Neural crest cell (in vitro differentiated cells): Measurements from ENCODE around the gene ITPA. TPM values are rescaled to one million over a fixed set of nuclear protein-coding genes. Genes with fewer than 3 reads are reported as not detected.

Experiments used
- DNase-seq: peaks from one replicate; pipeline ENCODE4 v3.0.0; 2021; ENCODE audit warnings: low read depth, mixed read lengths, low spot score
- H3K27ac Mint-ChIP-seq: one replicate; pipeline ENCODE4 v1.8.0; 2021; ENCODE audit warnings: mild to moderate bottlenecking, mixed read lengths; ENCODE audit not compliant: unreplicated experiment
- H3K27me3 Mint-ChIP-seq: 2 replicates; pipeline ENCODE4 v1.8.0; 2021; ENCODE audit warnings: low read depth, mild to moderate bottlenecking, mixed read lengths
- H3K36me3 Mint-ChIP-seq: 2 replicates; pipeline ENCODE4 v1.8.0; 2021; ENCODE audit warnings: low read depth, mild to moderate bottlenecking, mixed read lengths
- H3K4me1 Mint-ChIP-seq: 2 replicates; pipeline ENCODE4 v1.8.0; 2021; ENCODE audit warnings: mixed read lengths
- H3K4me3 Mint-ChIP-seq: one replicate; pipeline ENCODE4 v1.8.0; 2021; ENCODE audit warnings: mild to moderate bottlenecking, mixed read lengths
- H3K9me3 Mint-ChIP-seq: 2 replicates; pipeline ENCODE4 v1.8.0; 2021; ENCODE audit warnings: mixed read lengths
- total RNA-seq: library from RNA; stranded (reverse); gene quantifications from 2 replicates; pipeline ENCODE4 v1.2.1, GENCODE V29; 2021
- TF ChIP-seq, protein P1 (sequence below): fragments of 200-600 bp; sonication (generic); conservative IDR thresholded peaks from 2 replicates; pipeline ENCODE4 v1.5.0; 2021; ENCODE audit warnings: antibody characterized with exemption, mild to moderate bottlenecking

ITPA gene
- total RNA-seq, 1 donor from 2014 or later, result 67.0 TPM

DNA sequence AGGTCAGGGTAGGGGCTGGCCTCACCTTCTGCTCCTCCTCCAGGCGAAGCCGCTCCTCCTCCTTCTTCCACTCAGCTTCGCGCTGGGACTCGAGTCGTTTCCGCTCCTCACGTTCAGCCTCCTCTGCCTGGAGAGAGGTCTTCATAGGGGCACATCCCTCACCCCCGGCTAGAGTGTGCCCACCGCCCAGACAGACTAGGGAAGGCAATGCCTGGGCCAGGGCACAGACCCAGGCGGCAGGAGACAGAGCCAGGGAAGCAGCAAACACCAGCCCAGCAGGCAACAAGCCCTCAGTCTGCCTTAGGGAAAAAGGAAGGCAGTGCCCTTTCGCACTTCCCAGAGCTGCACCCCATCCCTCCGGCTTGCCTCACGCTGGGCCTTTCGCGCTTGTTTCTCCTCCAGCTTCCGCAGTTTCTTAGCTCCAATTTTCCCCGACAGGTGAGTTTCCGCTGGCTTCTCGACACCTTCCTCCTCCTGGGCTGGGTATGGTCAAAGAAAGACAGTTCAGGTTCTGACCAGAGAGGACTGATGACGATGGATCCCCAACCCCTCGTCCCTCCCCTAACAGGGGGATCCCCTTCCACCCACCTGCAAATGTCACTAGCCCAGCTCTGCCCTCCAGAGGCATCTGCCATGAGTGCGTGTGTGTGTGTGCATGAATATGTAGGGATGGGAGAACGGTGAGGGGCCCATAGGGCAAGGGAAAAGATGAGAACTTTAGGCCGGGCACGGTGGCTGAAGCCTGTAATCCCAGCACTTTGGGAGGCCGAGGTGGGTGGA lies 9.1 kb upstream of the ITPA start:
- Mint-ChIP-seq H3K36me3 (peaks cover 14% of the 10 kb centered on the region), H3K27me3 (no peaks in the 10 kb centered on the region), H3K9me3 (no peaks in the 10 kb centered on the region), H3K4me3 (no peak overlapping the region), H3K4me1 (peaks cover 10% of the 10 kb centered on the region), H3K27ac (peak overlapping the region; percentile 46)
- no peak for DNase-seq
- TF ChIP-seq, protein P1, sequence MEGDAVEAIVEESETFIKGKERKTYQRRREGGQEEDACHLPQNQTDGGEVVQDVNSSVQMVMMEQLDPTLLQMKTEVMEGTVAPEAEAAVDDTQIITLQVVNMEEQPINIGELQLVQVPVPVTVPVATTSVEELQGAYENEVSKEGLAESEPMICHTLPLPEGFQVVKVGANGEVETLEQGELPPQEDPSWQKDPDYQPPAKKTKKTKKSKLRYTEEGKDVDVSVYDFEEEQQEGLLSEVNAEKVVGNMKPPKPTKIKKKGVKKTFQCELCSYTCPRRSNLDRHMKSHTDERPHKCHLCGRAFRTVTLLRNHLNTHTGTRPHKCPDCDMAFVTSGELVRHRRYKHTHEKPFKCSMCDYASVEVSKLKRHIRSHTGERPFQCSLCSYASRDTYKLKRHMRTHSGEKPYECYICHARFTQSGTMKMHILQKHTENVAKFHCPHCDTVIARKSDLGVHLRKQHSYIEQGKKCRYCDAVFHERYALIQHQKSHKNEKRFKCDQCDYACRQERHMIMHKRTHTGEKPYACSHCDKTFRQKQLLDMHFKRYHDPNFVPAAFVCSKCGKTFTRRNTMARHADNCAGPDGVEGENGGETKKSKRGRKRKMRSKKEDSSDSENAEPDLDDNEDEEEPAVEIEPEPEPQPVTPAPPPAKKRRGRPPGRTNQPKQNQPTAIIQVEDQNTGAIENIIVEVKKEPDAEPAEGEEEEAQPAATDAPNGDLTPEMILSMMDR, result no peak

DNA sequence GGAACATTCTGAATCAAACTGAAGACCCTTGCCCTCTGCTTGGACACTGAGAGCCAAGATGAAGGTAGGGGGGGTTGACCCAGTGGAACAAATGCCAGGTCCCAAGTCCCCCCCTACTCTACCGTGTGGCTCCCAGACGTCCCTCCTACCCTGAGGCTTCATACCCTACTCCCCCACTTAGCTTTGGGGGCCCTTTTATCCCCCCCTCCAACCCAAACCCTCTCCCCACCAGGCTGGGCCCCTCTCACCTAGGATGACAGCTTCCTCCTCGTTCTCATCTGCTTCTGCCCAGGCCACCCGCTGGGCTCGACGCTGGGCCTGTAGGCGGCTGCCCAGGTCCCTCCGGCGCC lies 6.4 kb upstream of the ITPA start:
- DNase-seq, result no peak
- H3K9me3 Mint-ChIP-seq, result no peaks in the 10 kb centered on the region
- H3K4me3 Mint-ChIP-seq, result peak overlapping the region; percentile 62
- H3K4me1 Mint-ChIP-seq, result peaks cover 10% of the 10 kb centered on the region
- H3K27ac Mint-ChIP-seq, result no peak overlapping the region
- TF ChIP-seq, protein P1, result no peak
- H3K36me3 Mint-ChIP-seq, result peaks cover 11% of the 10 kb centered on the region
- no peaks in the 10 kb centered on the region for H3K27me3 Mint-ChIP-seq

DNA sequence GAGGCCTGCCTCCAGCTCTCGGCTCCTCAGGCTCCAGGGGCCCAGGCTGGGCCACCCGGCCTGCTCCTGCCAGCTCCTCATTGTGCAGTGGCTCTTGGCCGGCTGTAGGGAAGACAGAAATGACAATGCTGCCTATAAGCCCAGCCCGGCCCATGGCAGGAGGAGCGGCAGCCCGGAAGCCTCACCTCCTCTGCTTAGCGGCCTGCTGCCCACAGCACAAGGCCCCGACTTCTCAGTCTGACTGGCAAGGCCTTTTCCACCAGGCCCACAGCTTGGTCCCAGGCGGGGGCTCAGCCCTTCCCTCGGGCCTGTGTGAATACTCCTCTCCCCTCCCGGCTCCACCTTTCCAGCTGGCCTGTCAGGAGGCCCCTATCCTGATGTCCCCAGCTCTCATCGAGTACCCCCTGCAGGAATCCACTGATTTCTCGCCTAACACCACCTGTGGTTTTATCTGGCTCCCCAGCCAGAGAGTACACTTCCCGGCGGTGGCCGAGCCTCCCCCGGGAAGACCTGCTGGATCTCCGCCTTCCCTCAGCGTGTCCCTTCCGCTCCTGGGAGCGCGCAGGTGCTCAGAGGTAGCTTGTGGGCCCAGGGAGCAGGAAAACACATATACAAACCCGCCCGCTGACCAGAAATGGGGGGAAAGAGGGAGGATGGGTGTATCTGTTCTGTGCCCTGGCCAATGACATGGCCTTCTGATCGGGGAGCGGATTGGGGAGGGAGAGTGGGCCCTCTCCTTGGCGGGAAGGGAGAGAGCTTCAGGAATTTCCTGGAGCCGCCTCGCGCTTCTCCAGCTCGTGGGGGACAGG lies 5.8 kb upstream of the ITPA start:
- no peak for DNase-seq
- peaks cover 13% of the 10 kb centered on the region for H3K4me1 Mint-ChIP-seq
- H3K27me3 Mint-ChIP-seq, result no peaks in the 10 kb centered on the region
- H3K4me3 Mint-ChIP-seq, result peak overlapping the region; percentile 92
- no peaks in the 10 kb centered on the region for H3K9me3 Mint-ChIP-seq
- peaks cover 11% of the 10 kb centered on the region for H3K36me3 Mint-ChIP-seq
- TF ChIP-seq, protein P1, result no peak
- peak overlapping the region; percentile 97 for H3K27ac Mint-ChIP-seq

DNA sequence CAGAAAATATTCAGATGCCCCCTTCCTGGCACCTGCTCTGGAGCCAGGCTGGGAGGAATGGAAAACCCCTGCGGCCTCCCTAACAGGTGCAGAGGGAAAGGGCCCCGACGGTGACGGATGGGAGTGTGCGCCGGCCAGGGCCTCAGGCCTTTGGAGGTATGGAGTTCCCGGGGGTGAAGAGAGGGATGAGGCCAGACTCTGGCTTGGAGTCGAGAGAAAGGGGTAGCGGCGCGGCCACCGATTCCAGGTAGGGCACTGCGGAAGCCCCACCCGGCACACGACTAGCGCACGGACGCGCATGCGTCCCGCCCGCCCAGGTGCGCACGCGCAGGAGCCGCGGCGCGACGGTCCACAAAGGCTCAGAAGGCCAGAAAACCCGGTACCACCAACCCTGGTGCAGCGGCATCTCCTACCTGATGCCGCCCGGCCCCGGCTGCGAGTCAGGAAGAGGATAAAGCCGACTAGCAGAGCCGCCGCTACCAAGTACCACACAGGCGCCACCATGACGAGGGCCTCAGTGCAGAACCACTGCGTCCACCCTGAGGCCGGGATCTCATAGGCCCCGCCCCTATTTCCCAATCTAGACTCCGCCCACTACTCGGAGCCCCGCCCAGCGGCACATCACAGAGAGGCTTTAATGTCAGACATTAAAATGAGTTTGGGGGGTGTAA lies 5.0 kb upstream of the ITPA start, which contains the start of gene DDRGK1:
Gene DDRGK1, minus strand, starts transcription at position 559 of the 671 bp plus-strand sequence. Its CDS starts 55 bp downstream, at position 504.
- no peaks in the 10 kb centered on the region for H3K27me3 Mint-ChIP-seq
- H3K36me3 Mint-ChIP-seq, result peaks cover 7% of the 10 kb centered on the region
- peak within 1 kb of the TSS; percentile 92 for H3K4me3 Mint-ChIP-seq
- H3K4me1 Mint-ChIP-seq, result peaks cover 19% of the 10 kb centered on the region
- peak; percentile 89 for DNase-seq
- no peaks in the 10 kb centered on the region for H3K9me3 Mint-ChIP-seq
- H3K27ac Mint-ChIP-seq, result peak within 1 kb of the TSS; percentile 97
- TF ChIP-seq, protein P1, result no peak

DNA sequence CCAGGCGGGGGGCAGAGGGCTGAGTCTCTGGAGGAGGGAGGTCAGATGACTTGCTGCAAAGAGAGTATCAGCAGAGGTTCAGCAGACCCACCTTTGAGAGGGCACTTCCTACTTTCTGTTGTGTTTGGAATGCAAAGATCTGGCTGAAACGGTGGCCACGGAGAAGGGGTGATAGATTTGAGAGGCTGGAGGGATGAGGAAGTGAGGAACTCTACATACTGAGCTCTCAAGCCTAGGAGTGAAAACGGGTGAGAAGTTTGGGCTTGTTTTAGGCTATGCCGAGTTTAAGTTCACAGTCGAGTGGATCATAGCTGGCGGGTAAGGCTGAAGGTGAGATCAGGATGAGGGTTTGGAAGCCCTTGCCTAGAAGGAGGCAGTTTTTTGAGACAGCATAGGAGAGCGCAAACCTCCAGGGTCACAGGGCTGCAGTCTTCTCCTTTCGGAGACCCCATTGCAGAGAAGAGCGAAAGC lies 477 bp upstream of the ITPA start:
- Mint-ChIP-seq H3K4me1 (peaks cover 26% of the 10 kb centered on the region), H3K27me3 (no peaks in the 10 kb centered on the region), H3K27ac (peak overlapping the region; percentile 88), H3K9me3 (no peaks in the 10 kb centered on the region), H3K36me3 (no peaks in the 10 kb centered on the region), H3K4me3 (peak overlapping the region; percentile 93)
- TF ChIP-seq, protein P1, result no peak
- no peak for DNase-seq
